ENCODE results near the gene POU3F4. TPM values are rescaled to one million over a fixed set of nuclear protein-coding genes. Genes with fewer than 3 reads are reported as not detected.
A peak's percentile ranks its signal among the peaks of the same experiment; 100 is the strongest.

POU3F4 gene
- total RNA-seq, 3 donors from 2014 or later (not counting 1 experiment from before 2014, with no cell fraction given): not detected

DNA sequence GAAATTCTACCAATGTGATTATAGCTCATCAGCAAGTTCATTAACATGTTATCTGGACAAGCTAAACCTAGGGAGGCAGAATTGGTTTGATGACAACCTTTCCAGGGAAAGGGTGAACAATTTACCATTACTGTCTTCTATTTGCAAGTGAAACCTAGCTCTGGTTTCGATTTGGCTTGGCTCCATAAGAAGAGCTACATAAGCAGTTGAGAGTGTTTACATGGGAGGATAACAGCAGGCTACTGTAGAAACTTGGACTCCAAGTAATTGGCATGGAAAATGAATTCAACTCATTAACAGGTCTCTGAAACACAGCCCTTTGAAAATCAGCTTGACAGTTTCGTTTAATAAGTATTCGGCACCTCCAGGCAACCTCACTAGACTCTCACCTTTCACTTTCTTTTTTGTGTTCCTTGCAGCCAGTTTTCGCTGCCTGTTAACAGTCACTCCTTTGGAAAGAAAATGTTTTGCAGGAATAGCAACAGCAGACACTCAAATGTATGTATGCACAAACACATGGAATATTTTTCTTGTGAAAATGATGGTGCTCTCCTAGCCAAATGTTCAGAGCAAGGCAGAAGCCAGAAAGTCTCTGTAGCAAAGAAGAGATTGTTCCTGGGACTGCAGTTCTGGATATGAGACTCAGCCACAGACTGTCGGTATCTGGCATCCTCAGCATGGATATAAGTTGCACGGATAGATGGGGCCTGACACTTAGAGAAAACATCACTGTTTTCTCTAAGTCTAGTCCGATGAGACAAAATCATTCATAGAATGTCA lies 27.5 kb downstream of the POU3F4 start:
- peak in 1 of 2 donors; percentile 1 for DNase-seq
- no peaks in the 10 kb centered on the region for H3K36me3 ChIP-seq (ENCODE audit: control insufficient read depth, insufficient read depth, low read length)
- no peaks in the 10 kb centered on the region for H3K27me3 ChIP-seq (ENCODE audit: control insufficient read depth, insufficient read depth, low read length)
- H3K27ac ChIP-seq (ENCODE audit: low read length): no peak overlapping the region
- Mint-ChIP-seq H3K27me3 (ENCODE audit: low read depth in 2 of 2) (no peaks in the 10 kb centered on the region), H3K4me1 (no peaks in the 10 kb centered on the region), H3K27ac (no peak overlapping the region), H3K4me3 (peak overlapping the region; percentile 61), H3K36me3 (no peaks in the 10 kb centered on the region), H3K9me3 (no peaks in the 10 kb centered on the region)
- no peak overlapping the region for H3K4me3 ChIP-seq (ENCODE audit: low read length)
- H3K9me3 ChIP-seq (ENCODE audit: control insufficient read depth, insufficient read depth, low read length): no peaks in the 10 kb centered on the region
- intact Hi-C loops (cut with micrococcal nuclease): no loop called here
- H3K4me1 ChIP-seq (ENCODE audit: control insufficient read depth, insufficient read depth, low read length): no peaks in the 10 kb centered on the region
- TF ChIP-seq, protein P1, sequence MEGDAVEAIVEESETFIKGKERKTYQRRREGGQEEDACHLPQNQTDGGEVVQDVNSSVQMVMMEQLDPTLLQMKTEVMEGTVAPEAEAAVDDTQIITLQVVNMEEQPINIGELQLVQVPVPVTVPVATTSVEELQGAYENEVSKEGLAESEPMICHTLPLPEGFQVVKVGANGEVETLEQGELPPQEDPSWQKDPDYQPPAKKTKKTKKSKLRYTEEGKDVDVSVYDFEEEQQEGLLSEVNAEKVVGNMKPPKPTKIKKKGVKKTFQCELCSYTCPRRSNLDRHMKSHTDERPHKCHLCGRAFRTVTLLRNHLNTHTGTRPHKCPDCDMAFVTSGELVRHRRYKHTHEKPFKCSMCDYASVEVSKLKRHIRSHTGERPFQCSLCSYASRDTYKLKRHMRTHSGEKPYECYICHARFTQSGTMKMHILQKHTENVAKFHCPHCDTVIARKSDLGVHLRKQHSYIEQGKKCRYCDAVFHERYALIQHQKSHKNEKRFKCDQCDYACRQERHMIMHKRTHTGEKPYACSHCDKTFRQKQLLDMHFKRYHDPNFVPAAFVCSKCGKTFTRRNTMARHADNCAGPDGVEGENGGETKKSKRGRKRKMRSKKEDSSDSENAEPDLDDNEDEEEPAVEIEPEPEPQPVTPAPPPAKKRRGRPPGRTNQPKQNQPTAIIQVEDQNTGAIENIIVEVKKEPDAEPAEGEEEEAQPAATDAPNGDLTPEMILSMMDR (IDR thresholded peaks at IDR 0.05): no peak
- 53% methylated on average over 5 of the region's 7 CpGs for WGBS (ENCODE audit: insufficient coverage)
- no peak for ATAC-seq
